H1 (cell line): ENCODE measurements around the gene ARHGAP15. TPM values are rescaled to one million over a fixed set of nuclear protein-coding genes. Genes with fewer than 3 reads are reported as not detected.

Source experiments
- CTCF ChIA-PET: fragments of 300-600 bp; sonication (Branson Sonifier 250); formaldehyde crosslinking; loops from one replicate; lab custom pipeline; 2021; ENCODE audit not compliant: partially characterized antibody; lab: Charles Lee
- POLR2A ChIA-PET: fragments of 300-600 bp; sonication (Branson Sonifier 250); formaldehyde crosslinking; loops from one replicate; lab custom pipeline; 2021; ENCODE audit warnings: inconsistent platforms; ENCODE audit not compliant: partially characterized antibody; lab: Charles Lee
- DNase-seq, 2 experiments: peaks; one replicate each; pipeline versions ENCODE4 v3.0.0 to v3.0.0-alpha.2; 2010 to 2022; ENCODE audit warnings: low spot score in 2 of 2, low read depth in 1 of 2, mixed read lengths in 1 of 2
- FAIRE-seq: peaks from 2 replicates; lab custom pipeline; 2011; peaks lifted over from hg19 to GRCh38; lab: Jason Lieb, UNC
- H2AFZ ChIP-seq: 2 replicates; pipeline ENCODE4 v1.8.1; 2012; ENCODE audit warnings: low read length, inconsistent platforms
- H2AK5ac ChIP-seq: 2 replicates; pipeline ENCODE4 v1.6.1; 2013; ENCODE audit warnings: low read depth, low read length
- H2BK120ac ChIP-seq: replicated peaks from 2 replicates; pipeline ENCODE3; 2013; ENCODE audit warnings: low read depth, low read length, inconsistent platforms
- H2BK12ac ChIP-seq: 2 replicates; pipeline ENCODE4 v1.6.1; 2013; ENCODE audit warnings: low read depth, low read length
- H2BK15ac ChIP-seq: 2 replicates; pipeline ENCODE4 v1.6.1; 2013; ENCODE audit warnings: low read length
- H2BK20ac ChIP-seq: 2 replicates; pipeline ENCODE4 v1.6.1; 2013; ENCODE audit warnings: low read length
- H2BK5ac ChIP-seq: 2 replicates; pipeline ENCODE4 v1.6.1; 2013; ENCODE audit warnings: low read depth, low read length
- H3K14ac ChIP-seq: 2 replicates; pipeline ENCODE4 v1.6.1; 2013; ENCODE audit warnings: inconsistent platforms; ENCODE audit not compliant: insufficient read length
- H3K18ac ChIP-seq: 2 replicates; pipeline ENCODE4 v1.6.1; 2013; ENCODE audit warnings: low read length; ENCODE audit errors: extremely low read depth
- H3K23ac ChIP-seq: 2 replicates; pipeline ENCODE4 v1.6.1; 2013; ENCODE audit warnings: inconsistent platforms; ENCODE audit not compliant: insufficient read length
- H3K23me2 ChIP-seq: 2 replicates; pipeline ENCODE4 v1.6.1; 2013; ENCODE audit warnings: low read depth, low read length
- H3K27ac ChIP-seq: 2 replicates; pipeline ENCODE4 v1.6.1; 2011; ENCODE audit warnings: low read depth, low read length, inconsistent platforms
- H3K27me3 ChIP-seq, 4 experiments: replicated peaks in 1 of 4; 1 replicate in 1 of 4; 2 replicates in 3 of 4; pipeline versions ENCODE4 v1.6.1 to v1.8.1; 2011 to 2013; ENCODE audit warnings: low read length in 3 of 4, mild to moderate bottlenecking in 3 of 4, inconsistent platforms in 2 of 4, mixed read lengths in 2 of 4, moderate library complexity in 1 of 4; ENCODE audit not compliant: control insufficient read depth in 3 of 4, insufficient read depth in 3 of 4; ENCODE audit errors: extremely low read depth in 1 of 4
- H3K36me3 ChIP-seq, 4 experiments: 2 replicates each; pipeline versions ENCODE4 v1.6.1 to v1.8.1; 2011 to 2013; ENCODE audit warnings: mild to moderate bottlenecking in 4 of 4, low read length in 3 of 4, moderate library complexity in 2 of 4, control low read depth in 1 of 4, inconsistent platforms in 1 of 4; ENCODE audit not compliant: insufficient read depth in 4 of 4, control insufficient read depth in 2 of 4
- H3K4ac ChIP-seq: replicated peaks from 2 replicates; pipeline ENCODE3; 2013; ENCODE audit warnings: low read length, low read depth, mixed read lengths, inconsistent platforms; ENCODE audit not compliant: insufficient read length
- H3K4me1 ChIP-seq, 4 experiments: replicated peaks in 1 of 4; 1 replicate in 1 of 4; 2 replicates in 3 of 4; pipeline versions ENCODE4 v1.6.1 to v1.8.1; 2011 to 2013; ENCODE audit warnings: low read length in 3 of 4, inconsistent platforms in 2 of 4, mixed read lengths in 1 of 4; ENCODE audit not compliant: insufficient read depth in 4 of 4, control insufficient read depth in 3 of 4
- H3K4me2 ChIP-seq, 2 experiments: 2 replicates each; pipeline versions ENCODE4 v1.6.1 to v1.8.1; 2011 to 2013; ENCODE audit warnings: low read depth in 2 of 2, low read length in 2 of 2, control low read depth in 1 of 2, inconsistent platforms in 1 of 2, mild to moderate bottlenecking in 1 of 2; ENCODE audit not compliant: insufficient read depth in 1 of 2
- H3K4me3 ChIP-seq, 4 experiments: fragments of 200-600, 300-600 bp in 1 of 4; sonication (generic), shearing (Covaris generic), sonication (Bioruptor Twin) in 1 of 4; 2 replicates each; pipeline versions ENCODE4 v1.5.1 to v1.8.1; 2011 to 2016; ENCODE audit warnings: low read length in 4 of 4, low read depth in 3 of 4, control low read depth in 2 of 4, inconsistent platforms in 2 of 4, mild to moderate bottlenecking in 2 of 4, mixed read lengths in 1 of 4, moderate library complexity in 1 of 4; ENCODE audit not compliant: insufficient read depth in 2 of 4; ENCODE audit errors: extremely low read depth in 1 of 4
- H3K56ac ChIP-seq: replicated peaks from 2 replicates; pipeline ENCODE3; 2013; ENCODE audit warnings: low read depth, mild to moderate bottlenecking, mixed read lengths, low read length, inconsistent platforms; ENCODE audit not compliant: insufficient read length
- H3K79me1 ChIP-seq: 2 replicates; pipeline ENCODE4 v1.6.1; 2013; ENCODE audit warnings: low read depth, low read length, control low read depth
- H3K79me2 ChIP-seq, 2 experiments: 2 replicates each; pipeline versions ENCODE4 v1.6.1 to v1.8.1; 2012 to 2013; ENCODE audit warnings: low read length in 2 of 2, mild to moderate bottlenecking in 2 of 2, inconsistent platforms in 1 of 2; ENCODE audit not compliant: insufficient read depth in 2 of 2, control insufficient read depth in 1 of 2
- H3K9ac ChIP-seq, 4 experiments: replicated peaks in 1 of 4; 1 replicate in 1 of 4; 2 replicates in 3 of 4; pipeline versions ENCODE4 v1.6.1 to v1.8.1; 2011 to 2013; ENCODE audit warnings: low read depth in 3 of 4, low read length in 3 of 4, control low read depth in 2 of 4, mild to moderate bottlenecking in 2 of 4, moderate library complexity in 2 of 4, inconsistent platforms in 1 of 4; ENCODE audit errors: extremely low read depth in 1 of 4
- H3K9me3 ChIP-seq, 2 experiments: 2 replicates each; pipeline versions ENCODE4 v1.6.1 to v1.8.1; 2012 to 2013; ENCODE audit warnings: mild to moderate bottlenecking in 2 of 2, moderate library complexity in 2 of 2, control low read depth in 1 of 2, inconsistent platforms in 1 of 2, low read depth in 1 of 2, low read length in 1 of 2, mixed read lengths in 1 of 2; ENCODE audit not compliant: insufficient read depth in 2 of 2
- H4K20me1 ChIP-seq, 2 experiments: replicated peaks in 1 of 2; 2 replicates each; pipeline versions ENCODE3 to v1.8.1; 2011 to 2013; ENCODE audit warnings: inconsistent platforms in 2 of 2, low read length in 2 of 2, mild to moderate bottlenecking in 1 of 2; ENCODE audit not compliant: insufficient read depth in 2 of 2, control insufficient read depth in 1 of 2
- H4K5ac ChIP-seq: 2 replicates; pipeline ENCODE4 v1.6.1; 2013; ENCODE audit warnings: low read length, low read depth, mixed read lengths, inconsistent platforms; ENCODE audit not compliant: insufficient read length
- H4K8ac ChIP-seq: 2 replicates; pipeline ENCODE4 v1.8.0; 2013; ENCODE audit warnings: mild to moderate bottlenecking, moderate library complexity, low read length, inconsistent platforms; ENCODE audit not compliant: insufficient read depth; ENCODE audit errors: extremely low read depth
- H4K91ac ChIP-seq: replicated peaks from 2 replicates; pipeline ENCODE3; 2013; ENCODE audit warnings: low read length, mixed read lengths, inconsistent platforms; ENCODE audit not compliant: insufficient read length
- ASH2L ChIP-seq: fragments of 200-600, 300-600 bp; sonication (generic); IDR thresholded peaks from one replicate; pipeline ENCODE4 v1.7.1; 2017; ENCODE audit warnings: low read length
- BRCA1 ChIP-seq: IDR thresholded peaks from 2 replicates; pipeline ENCODE4 v1.6.1; 2012; ENCODE audit warnings: low read depth, low read length, improper control_type of control experiment
- CBX8 ChIP-seq: fragments of 300-800, 300-1000 bp; sonication (generic); IDR thresholded peaks from 2 replicates; pipeline ENCODE4 v1.7.1; 2016; ENCODE audit warnings: low read depth, low read length, borderline replicate concordance
- EP300 ChIP-seq, 2 experiments: IDR thresholded peaks; 1 replicate in 1 of 2; 2 replicates in 1 of 2; pipeline ENCODE4 v1.6.1; 2011 to 2012; ENCODE audit warnings: low read depth in 2 of 2, low read length in 2 of 2, mild to moderate bottlenecking in 2 of 2, borderline replicate concordance in 1 of 2, inconsistent platforms in 1 of 2, moderate library complexity in 1 of 2
- JUND ChIP-seq: IDR thresholded peaks from 2 replicates; pipeline ENCODE4 v1.6.1; 2011; ENCODE audit warnings: mild to moderate bottlenecking, improper control_type of control experiment, low read length
- NANOG ChIP-seq: IDR thresholded peaks from 2 replicates; pipeline ENCODE4 v1.6.1; 2011; ENCODE audit warnings: low read length, low read depth, mild to moderate bottlenecking, inconsistent platforms; ENCODE audit not compliant: insufficient read depth, poor library complexity, severe bottlenecking
- NRF1 ChIP-seq: IDR thresholded peaks from 2 replicates; pipeline ENCODE4 v1.6.1; 2011; ENCODE audit warnings: mild to moderate bottlenecking, low read depth, low read length, improper control_type of control experiment
- RAD21 ChIP-seq, 2 experiments: IDR thresholded peaks in 1 of 2; conservative IDR thresholded peaks in 1 of 2; 2 replicates each; pipeline ENCODE4 v1.6.1; 2011; ENCODE audit warnings: low read depth in 2 of 2, low read length in 2 of 2, improper control_type of control experiment in 1 of 2, inconsistent platforms in 1 of 2, mild to moderate bottlenecking in 1 of 2, moderate library complexity in 1 of 2
- SAP30 ChIP-seq: fragments of 300-600 bp; sonication (generic); IDR thresholded peaks from 2 replicates; pipeline ENCODE4 v1.7.1; 2012; ENCODE audit warnings: low read length, moderate library complexity, mild to moderate bottlenecking, inconsistent platforms; ENCODE audit not compliant: insufficient read depth, insufficient replicate concordance
- YY1 ChIP-seq: IDR thresholded peaks from 2 replicates; pipeline ENCODE4 v1.6.1; 2011; ENCODE audit warnings: low read depth, mild to moderate bottlenecking, low read length
- WGBS, 2 experiments: shearing (Covaris generic) in 1 of 2; methylation state at CpG; one replicate each; pipeline versions ENCODE4 v1.1.6 to v1.1.7; 2013 to 2015; ENCODE audit warnings: low lambda C conversion rate in 2 of 2, mixed read lengths in 2 of 2, inconsistent platforms in 1 of 2, low coverage in 1 of 2, missing lambda C conversion rate in 1 of 2; ENCODE audit not compliant: insufficient replicate concordance in 2 of 2, insufficient coverage in 1 of 2, insufficient read length in 1 of 2; ENCODE audit errors: extremely low coverage in 1 of 2, missing lambda C conversion rate in 1 of 2; 5-methylcytosine and 5-hydroxymethylcytosine counted together
- polyA plus RNA-seq, 7 experiments: library from polyadenylated mRNA; depleted of rRNA in 3 of 7; stranded (reverse) in 5 of 7; unstranded in 2 of 7; fragments of >200 nt in 5 of 7; fragments of 200-250 nt in 2 of 7; gene quantifications; 1 replicate in 5 of 7; 2 replicates in 1 of 7; 4 replicates in 1 of 7; pipeline versions ENCODE4 v1.2.1 to v1.2.3, GENCODE V29; 2011 to 2013; ENCODE audit warnings: missing spikeins in 2 of 7, mixed read lengths in 2 of 7
- total RNA-seq: library from RNA; stranded (reverse); fragmentation: NEBNext Ultra II Directional; extraction: Animal tissue kit (Norgen Biotek cat#: 25700); gene quantifications from 2 replicates; pipeline ENCODE4 v1.2.1, GENCODE V29; 2021
- TF ChIP-seq, protein P1 (sequence below), 3 experiments: IDR thresholded peaks; 1 replicate in 2 of 3; 2 replicates in 1 of 3; pipeline versions ENCODE4 v1.5.1 to v1.6.1; 2011; ENCODE audit warnings: low read length in 3 of 3, mild to moderate bottlenecking in 3 of 3, inconsistent platforms in 2 of 3, low read depth in 1 of 3, moderate library complexity in 1 of 3; ENCODE audit not compliant: insufficient read depth in 1 of 3; ENCODE audit errors: control extremely low read depth in 1 of 3

The ARHGAP15 gene
- total and polyA plus RNA-seq, 2 of the 8 experiments (the other 6 are each of a cell fraction or from before 2014, with no cell fraction given) = not detected

DNA sequence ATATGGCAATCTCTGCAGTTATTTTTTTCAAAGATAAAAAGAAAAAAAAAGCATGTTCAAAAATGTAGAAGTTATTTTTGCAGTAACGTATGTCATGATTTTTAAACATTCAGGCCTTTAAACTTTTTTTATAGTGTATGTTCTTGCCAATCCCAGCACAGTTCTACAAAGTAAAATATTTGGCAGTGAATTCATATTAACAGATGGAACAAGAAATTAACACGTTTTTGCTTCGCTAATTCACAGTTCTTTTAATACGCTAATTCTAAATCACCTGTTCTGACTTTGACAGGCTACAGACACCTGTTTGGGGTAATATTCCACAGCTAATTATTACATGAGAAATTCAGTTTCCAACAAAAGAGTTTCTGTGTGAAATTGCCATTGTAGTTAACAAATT lies 183.2 kb downstream of the ARHGAP15 start:
- Histone ChIP-seq H2BK15ac (no peak overlapping the region), H3K4me2 (no peak overlapping the region), H3K4me3 (no peak overlapping the region), H3K79me1 (no peaks in the 10 kb centered on the region), H3K4ac (no peak overlapping the region), H2BK120ac (no peak overlapping the region), H2BK20ac (no peak overlapping the region), H3K27me3 (no peaks in the 10 kb centered on the region), H4K5ac (no peak overlapping the region), H4K20me1 (no peaks in the 10 kb centered on the region), H3K23me2 (no peaks in the 10 kb centered on the region), H2AK5ac (no peak overlapping the region), H3K9me3 (no peaks in the 10 kb centered on the region), H3K36me3 (no peaks in the 10 kb centered on the region), H2AFZ (no peak overlapping the region), H3K9ac (no peak overlapping the region), H4K8ac (no peak overlapping the region), H3K79me2 (no peaks in the 10 kb centered on the region), H3K27ac (no peak overlapping the region), H2BK5ac (no peak overlapping the region), H4K91ac (no peak overlapping the region), H3K4me1 (no peaks in the 10 kb centered on the region), H3K14ac (no peak overlapping the region), H3K18ac (no peak overlapping the region), H2BK12ac (no peak overlapping the region), H3K23ac (no peak overlapping the region), H3K56ac (no peak overlapping the region)
- WGBS, 2 experiments = 88% methylated on average over 4 of the region's 4 CpGs; no CpG with 5 or more reads in 1 of the 2 experiments
- no peak for FAIRE-seq
- POLR2A ChIA-PET = no interaction called here
- CTCF ChIA-PET = no interaction called here
- DNase-seq = no peak
- TF ChIP-seq CBX8 (no peak), JUND (no peak), SAP30 (no peak), RAD21 (IDR thresholded peaks at IDR 0.05 in 1 of 2, conservative IDR thresholded peaks at IDR 0.05 in 1 of 2; ENCODE audit: low read depth in 2 of 2, low read length in 2 of 2) (no peak), EP300 (IDR thresholded peaks at IDR 0.05; ENCODE audit: borderline replicate concordance in 1 of 2, low read depth in 2 of 2, low read length in 2 of 2) (no peak), YY1 (no peak), BRCA1 (no peak), ASH2L (no peak), NRF1 (no peak), NANOG (no peak)
- TF ChIP-seq, protein P1, sequence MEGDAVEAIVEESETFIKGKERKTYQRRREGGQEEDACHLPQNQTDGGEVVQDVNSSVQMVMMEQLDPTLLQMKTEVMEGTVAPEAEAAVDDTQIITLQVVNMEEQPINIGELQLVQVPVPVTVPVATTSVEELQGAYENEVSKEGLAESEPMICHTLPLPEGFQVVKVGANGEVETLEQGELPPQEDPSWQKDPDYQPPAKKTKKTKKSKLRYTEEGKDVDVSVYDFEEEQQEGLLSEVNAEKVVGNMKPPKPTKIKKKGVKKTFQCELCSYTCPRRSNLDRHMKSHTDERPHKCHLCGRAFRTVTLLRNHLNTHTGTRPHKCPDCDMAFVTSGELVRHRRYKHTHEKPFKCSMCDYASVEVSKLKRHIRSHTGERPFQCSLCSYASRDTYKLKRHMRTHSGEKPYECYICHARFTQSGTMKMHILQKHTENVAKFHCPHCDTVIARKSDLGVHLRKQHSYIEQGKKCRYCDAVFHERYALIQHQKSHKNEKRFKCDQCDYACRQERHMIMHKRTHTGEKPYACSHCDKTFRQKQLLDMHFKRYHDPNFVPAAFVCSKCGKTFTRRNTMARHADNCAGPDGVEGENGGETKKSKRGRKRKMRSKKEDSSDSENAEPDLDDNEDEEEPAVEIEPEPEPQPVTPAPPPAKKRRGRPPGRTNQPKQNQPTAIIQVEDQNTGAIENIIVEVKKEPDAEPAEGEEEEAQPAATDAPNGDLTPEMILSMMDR (IDR thresholded peaks at IDR 0.05; ENCODE audit: control extremely low read depth in 1 of 3, insufficient read depth in 1 of 3, low read depth in 1 of 3, low read length in 3 of 3) = no peak
